ENCODE data around the gene NPLOC4.
A peak's percentile ranks its signal among the peaks of the same experiment; 100 is the strongest.

NPLOC4 gene

DNA sequence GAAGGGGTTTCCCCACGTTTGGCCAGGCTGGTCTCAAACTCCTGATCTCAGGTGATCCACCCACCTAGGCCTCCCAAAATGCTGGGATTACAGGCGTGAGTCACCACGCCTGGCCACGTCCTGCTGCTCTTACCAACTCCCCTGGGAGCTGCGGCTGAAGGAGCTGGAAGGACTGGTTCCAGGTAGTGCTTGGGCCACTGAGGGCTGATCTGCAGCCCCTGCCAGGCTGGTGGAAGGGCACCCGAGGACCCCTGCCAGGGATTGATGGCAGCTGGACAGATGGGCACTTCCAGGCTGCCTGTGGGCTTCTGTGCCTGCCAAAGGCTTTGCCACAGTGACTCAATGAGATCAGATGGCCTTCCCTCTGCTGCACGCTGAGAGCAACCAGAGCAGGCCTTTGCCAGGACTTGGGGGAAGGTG lies 27.1 kb upstream of the NPLOC4 start:
- DNase-seq (ENCODE audit: insufficient read length, low spot score) (no peak), FAIRE-seq (no peak)

DNA sequence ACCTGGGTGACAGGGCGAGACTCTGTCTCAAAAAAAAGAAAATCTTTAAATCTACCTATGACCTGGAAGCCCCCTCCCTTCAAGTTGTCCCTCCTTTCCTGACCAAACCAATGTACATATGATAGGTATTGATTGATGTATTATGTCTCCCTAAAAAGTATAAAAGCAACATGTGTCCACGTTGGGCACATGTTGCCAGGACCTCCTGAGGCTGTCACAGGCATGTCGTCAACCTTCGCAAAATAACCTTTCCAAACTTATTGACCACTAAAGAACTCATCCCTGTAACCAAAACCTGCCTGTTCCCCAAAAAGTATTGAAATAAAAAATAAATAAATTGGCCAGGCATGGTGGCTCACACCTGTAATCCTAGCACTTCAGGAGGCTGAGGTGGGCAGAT lies 25.1 kb upstream of the NPLOC4 start:
- FAIRE-seq, result no peak
- no peak for DNase-seq (ENCODE audit: insufficient read length, low spot score)

DNA sequence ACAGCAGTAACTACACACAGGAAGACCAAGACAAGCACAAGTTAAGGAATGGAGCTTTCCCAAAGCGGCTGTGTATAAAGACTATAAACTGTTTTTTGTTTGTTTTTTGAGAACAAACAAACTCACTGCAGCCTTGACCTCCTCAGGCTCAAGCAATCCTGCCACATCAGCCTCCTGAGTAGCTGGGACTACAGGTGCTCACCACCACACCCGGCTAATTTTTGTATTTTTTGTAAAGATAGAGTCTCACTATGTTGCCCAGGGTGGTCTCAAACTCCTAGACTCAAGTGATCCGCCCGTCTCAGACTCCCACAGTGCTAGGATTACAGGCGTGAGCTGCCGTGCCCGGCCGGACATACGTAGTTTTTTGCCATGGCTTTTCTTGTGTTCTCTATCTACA lies 23.5 kb upstream of the NPLOC4 start:
- DNase-seq (ENCODE audit: insufficient read length, low spot score), result no peak
- FAIRE-seq, result no peak

DNA sequence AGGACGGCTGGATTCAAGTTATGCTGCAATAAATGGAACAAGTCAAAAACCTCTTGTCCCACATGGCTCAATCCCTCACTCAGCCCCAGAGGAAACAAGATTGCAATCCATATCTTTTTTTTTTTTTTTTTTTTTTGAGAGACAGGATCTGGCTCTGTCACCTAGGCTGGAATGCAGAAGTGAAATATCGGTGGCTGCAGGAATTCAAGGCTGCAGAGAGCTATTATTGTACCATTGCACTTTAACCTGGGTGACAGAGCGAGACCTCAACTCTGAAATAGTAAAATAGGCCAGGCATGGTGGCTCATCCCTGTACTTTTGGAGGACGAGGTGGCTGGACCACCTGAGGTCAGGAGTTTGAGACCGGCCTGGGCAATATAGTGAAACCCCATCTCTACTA lies 22.1 kb upstream of the NPLOC4 start:
- no peak for DNase-seq (ENCODE audit: insufficient read length, low spot score)

DNA sequence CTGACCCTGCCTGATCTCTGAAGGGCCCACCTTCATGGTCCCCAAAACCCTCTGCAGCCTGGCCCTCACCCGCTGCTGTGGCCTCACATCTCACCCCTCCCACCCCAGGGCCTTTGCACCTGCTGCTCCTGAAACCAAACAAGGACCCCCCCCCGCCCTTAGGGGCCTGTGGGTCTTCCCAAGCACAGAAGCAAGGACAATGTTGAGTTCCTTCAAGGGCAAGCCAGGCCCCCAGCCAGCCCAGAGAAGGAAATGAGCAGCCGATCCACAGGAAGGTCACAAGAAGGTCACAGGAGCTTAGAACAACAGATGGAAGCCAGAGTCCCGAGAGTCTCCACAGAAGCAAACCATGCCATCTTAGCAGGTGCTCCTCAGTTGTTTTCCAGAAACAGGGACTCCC lies 19.9 kb upstream of the NPLOC4 start:
- FAIRE-seq, result no peak
- no peak for DNase-seq (ENCODE audit: insufficient read length, low spot score)

More for the DNA sequence above, 22.1 kb upstream of the NPLOC4 start:
- no peak for FAIRE-seq

DNA sequence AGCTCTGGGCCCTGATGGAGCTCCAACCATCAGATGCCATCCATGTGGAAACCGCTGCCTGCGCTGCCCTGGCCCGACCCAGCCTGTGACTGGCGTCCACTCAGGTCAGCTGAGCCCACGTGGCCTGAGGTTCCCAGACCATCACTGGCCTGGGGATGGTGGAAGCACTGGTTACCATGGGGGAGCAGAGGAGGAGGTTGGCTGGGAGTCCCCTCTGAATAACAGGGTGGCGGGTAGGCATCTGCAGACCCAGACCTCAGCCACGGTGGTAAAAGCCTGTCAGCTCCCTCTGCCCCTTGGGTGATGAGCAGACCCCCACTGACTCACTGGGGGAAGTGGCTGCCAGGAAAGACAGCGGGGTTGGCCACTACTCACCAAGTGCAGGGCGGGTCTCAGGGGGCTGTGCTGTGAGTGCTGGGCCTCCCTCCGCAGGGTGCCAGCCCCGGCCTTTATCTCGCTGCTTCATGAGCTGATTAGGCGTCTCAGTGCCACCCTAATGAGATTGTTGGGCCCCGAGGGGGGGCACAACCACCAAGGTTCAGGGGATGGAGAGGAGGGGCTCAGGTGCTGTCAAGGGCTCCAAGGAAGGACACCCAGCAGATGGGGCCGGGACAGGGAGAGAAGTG lies 19.3 kb upstream of the NPLOC4 start, which contains the start of gene PDE6G:
Gene PDE6G, minus strand, starts transcription at position 425 of the 626 bp plus-strand sequence. CDS start 3,237 bp downstream, outside the sequence.
- FAIRE-seq (no peak), DNase-seq (ENCODE audit: insufficient read length, low spot score) (no peak)

DNA sequence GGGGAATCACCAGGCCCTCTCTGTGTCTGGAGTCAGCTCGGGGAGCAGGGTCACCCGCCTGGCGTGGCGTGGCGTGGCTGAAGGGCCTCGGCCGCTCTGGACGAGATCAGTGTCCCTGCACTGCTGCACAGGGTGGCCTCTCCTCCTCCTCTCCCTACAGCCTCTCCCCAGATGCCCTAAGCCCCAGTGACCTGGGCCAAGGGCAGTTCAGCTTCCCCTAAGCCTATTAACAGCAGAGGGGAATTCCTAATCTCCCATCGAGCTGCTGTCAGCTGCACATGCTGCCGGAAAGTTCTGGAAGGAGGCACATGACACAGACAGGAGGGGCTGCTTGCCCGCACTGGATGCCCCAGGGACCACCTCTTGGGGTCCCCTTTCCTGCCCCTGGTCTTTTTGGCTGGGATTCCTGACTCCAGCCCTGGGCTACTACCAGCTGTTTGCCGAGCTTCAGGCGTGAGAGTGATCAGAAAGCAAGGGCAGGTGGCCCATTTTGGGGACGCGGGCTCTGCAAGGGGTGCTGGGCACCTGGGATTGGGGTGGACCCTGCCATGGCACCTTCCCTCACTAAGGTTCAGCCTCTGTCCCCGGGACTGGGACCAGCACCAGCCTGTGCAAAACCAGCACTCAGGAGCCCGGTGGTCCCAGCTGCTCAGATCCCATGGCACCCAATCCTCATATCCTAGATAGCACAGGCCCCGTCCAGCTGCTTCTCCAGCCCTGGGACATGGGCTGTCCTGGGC lies 18.6 kb upstream of the NPLOC4 start:
- no peak for FAIRE-seq
- no peak for DNase-seq (ENCODE audit: insufficient read length, low spot score)

DNA sequence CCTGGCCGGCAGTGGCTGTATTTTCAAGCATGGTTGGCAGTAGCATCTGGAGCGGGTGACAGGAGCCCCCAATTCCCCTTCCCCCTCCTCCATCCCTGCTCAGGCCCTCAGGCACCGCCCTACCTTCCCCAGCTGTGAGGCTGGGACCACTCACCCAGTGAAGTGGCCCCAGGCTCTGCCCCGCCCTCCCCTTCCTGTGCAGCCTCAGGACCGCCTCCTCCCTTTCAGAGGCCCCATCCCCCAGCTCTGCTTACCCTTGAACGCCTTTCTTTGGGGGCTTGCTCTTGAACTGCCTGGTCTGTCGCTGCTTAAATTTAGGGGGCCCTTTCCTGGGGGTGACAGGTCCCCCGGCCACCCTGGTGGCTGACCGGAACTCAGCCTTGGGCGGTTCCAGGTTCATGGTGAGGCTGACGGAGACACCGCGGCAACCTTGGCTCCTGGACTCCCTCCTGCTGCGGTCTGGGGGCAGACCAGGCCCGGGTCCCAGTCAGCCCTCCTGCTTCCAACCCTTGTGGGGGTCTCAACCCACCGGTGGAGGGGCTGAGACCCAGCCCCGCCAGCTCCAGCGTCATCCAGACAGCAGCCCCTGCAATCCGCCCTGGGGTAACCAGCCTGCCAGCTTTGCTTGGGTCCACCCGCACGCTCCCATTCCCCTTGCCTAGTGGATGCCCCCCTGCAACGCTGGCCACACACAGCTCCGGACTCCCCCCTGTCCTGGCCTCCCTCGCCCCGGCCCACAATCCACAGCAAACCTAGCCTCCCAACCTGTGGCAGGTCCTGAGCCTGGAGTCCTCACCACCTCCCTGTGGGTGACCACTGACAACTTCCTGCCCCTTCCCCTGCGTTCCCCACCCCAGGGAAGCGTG lies 16.2 kb upstream of the NPLOC4 start:
- DNase-seq (ENCODE audit: insufficient read length, low spot score) (no peak), FAIRE-seq (no peak)

DNA sequence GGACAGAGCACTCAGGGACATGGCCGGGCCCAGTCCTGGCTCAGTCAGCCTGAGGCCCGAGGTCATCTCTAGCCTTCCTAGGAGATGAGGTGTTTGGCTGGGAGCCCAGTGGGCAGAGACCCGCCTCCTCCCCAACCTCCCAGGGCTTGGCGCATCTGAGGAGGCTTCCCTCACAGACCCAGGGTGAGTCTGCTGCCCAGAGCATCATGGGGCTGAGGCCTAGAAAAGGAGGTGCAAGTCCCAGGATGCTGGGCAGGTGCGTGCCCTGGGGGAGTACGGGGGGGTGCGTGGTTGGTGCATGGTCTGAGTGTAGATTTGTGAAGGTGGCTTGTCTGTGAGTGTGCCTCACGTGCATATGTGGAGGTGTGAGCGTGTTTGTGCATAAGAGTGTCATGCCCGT lies 14.8 kb upstream of the NPLOC4 start:
- peak; percentile 54 for FAIRE-seq
- DNase-seq (ENCODE audit: insufficient read length, low spot score), result peak; percentile 91

DNA sequence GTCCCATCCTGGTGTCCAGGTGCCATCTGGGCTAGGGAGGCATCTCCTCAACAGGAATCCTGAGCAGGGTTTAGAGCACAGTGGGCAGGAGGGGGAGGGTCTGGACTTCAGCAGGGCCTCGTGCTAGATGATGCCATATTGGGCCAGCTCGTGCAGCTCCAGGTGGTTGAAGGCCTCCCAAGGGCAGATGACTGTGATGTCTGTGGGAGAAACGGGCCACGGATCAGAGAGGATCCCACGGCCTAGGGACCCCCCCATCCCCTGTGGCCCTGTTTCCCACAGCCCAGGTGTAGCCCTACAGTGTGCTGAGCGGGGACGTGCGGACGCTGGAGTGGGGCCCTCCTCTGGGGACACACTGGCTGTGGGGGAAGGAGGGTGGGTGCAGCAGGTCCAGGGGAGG lies 14.0 kb upstream of the NPLOC4 start:
- FAIRE-seq (no peak), DNase-seq (ENCODE audit: insufficient read length, low spot score) (no peak)

DNA sequence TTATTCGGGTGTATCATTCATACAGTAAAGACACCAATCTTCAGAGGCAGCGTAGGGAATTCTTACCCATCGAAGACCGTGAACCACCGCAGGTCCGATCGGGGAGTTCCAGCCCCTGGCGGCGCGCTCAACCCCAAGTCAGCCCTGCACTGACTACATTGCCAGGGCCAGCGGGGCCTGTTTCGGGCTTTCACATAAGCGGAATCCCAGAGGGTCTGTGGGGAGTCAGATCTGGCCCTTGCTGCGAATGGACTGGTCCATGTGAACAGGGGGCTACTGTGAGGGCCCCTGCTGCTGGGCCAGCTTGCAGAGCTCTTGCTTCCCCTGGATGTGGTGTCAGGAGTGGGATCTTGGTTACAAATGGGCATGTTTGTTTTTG lies 11.8 kb upstream of the NPLOC4 start:
- FAIRE-seq (no peak), DNase-seq (ENCODE audit: insufficient read length, low spot score) (no peak)

DNA sequence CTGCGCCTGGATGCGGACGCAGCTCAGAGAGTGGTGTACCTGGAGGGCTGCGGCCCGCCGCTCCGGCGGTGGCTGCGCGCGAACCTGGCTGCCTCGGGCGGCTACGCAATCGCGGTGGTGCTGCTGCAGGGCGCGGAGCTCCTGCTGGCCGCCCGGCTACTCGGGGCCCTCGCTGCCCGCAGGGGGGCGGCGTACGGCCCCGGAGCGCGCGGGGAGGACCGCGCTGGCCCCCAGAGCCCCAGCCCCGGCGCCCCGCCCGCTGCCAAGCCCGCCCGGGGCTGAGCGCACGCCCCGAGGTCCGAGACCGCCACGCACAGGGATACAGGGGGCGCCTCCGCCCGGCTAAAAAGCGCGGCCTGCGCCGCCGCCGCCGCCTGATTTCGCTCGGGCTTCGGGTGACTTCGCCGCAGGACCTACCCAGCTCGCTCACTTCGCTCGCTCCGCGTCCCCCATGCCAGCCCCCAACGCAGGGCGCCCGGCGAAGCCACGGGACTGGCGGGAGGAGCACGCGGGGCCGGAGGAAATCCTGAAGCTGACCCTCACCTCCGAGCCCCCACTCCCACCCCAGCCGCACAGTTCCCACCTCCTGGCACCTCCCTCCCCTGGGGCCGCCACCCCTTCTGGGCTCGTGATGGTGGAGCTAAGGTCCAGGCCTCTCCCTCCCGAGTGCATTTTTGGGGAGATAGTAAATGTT lies 11.2 kb upstream of the NPLOC4 start:
- no peak for FAIRE-seq
- no peak for DNase-seq (ENCODE audit: insufficient read length, low spot score)

DNA sequence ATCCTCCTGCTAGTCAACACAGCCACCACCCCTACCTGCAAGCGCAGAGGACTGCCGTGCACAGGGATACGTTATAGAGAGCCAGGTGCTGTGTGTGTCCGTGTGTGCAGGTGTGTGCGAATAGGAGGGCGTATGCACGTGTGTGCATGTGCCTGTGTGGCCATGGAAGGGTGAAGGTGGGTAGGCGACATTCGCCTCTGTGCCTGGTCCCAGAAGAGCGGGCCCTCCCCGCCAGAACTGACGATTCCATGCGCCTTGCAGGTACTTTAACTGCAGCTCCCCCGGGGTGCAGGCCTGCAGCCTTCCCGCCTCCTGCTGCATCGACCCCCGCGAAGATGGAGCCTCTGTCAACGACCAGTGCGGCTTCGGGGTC lies 10.7 kb upstream of the NPLOC4 start:
- DNase-seq (ENCODE audit: insufficient read length, low spot score) (no peak), FAIRE-seq (no peak)

DNA sequence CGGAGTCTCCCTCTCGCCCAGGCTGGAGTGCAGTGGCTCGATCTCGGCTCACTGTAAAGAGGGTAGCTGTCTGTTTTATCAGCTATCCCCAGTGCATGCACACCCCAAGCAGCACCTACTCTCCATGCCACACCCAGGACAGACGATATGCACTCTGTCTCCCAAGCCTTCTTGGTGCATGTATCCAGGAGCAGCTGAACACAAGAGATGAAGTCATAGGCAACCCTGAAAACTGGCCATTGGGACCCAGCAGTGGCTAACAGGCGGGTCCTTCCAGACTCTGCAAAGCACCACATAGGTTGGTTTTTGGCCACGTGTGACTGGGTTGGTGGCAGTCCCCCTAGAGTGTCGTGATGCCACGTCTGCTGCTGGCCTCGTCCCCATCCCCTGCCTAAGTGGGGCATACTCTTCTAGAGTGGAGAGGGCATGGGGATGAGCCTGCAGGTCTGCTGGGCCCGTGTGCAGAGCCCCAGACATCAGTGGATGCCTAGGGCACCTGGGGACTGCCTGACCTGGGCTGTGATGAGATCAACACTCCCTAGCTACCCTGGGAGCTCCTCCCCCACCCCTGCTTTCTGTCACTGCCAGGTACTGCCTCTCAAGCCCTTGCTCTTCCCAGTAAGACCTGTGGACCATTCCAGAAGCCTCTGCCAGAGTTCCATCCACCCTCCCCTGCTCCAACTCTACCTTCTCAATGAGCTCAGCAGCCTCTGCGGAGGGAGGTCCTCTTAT lies 10.1 kb upstream of the NPLOC4 start:
- FAIRE-seq, result no peak
- no peak for DNase-seq (ENCODE audit: insufficient read length, low spot score)

DNA sequence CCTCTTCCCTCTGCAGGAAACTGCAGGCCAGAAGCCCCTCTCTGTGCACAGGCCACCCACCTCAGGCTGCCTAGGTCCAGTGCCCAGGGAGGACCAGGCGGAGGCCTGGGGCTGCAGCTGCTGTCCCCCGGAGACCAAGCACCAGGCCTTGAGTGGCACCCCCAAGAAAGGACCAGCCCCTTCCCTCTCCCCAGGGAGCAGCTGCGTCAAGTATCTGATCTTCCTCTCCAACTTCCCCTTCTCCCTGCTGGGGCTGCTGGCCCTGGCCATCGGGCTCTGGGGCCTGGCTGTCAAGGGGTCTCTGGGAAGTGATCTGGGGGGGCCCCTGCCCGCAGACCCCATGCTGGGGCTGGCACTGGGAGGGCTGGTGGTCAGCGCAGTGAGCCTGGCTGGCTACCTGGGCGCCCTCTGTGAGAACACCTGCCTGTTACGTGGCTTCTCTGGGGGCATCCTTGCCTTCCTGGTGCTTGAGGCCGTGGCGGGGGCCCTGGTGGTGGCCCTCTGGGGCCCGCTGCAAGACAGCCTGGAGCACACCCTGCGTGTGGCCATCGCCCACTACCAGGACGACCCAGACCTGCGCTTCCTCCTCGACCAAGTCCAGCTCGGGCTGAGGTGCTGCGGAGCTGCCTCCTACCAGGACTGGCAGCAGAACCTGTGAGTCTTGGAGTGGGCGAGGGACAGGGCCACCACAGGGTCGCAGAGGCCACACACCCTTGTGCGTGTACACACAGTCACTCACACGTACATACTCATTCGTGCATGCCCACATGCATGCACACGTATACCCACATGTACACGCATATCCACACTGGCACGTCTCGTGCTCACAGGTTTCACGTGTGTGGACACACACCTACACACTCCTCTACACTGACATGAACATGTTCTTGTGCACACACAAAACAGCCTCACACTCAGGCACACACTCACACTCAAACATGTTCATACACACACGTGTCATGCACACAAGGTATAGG lies 8.4 kb upstream of the NPLOC4 start:
- DNase-seq (ENCODE audit: insufficient read length, low spot score) (no peak), FAIRE-seq (peak; percentile 83)

DNA sequence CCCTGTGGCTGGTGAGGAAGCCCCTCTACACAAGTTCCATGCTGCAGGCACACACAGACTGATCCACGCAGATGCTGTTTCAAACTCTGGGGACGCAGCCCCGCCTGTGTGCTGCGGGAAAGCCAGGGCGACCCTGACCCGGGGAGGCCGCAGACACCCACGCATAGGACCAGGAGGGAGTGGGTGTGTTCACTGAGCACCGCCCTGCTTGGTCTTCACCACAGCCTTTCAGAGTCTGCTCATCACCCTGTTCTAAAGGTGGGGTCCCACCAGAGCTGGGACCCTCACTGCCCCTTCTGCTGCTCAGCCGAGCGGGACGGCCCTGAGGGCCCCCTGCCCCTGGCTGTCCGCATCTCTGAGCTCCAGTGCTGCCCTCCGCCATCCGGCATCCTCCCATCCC lies 7.6 kb upstream of the NPLOC4 start:
- no peak for DNase-seq (ENCODE audit: insufficient read length, low spot score)
- no peak for FAIRE-seq

DNA sequence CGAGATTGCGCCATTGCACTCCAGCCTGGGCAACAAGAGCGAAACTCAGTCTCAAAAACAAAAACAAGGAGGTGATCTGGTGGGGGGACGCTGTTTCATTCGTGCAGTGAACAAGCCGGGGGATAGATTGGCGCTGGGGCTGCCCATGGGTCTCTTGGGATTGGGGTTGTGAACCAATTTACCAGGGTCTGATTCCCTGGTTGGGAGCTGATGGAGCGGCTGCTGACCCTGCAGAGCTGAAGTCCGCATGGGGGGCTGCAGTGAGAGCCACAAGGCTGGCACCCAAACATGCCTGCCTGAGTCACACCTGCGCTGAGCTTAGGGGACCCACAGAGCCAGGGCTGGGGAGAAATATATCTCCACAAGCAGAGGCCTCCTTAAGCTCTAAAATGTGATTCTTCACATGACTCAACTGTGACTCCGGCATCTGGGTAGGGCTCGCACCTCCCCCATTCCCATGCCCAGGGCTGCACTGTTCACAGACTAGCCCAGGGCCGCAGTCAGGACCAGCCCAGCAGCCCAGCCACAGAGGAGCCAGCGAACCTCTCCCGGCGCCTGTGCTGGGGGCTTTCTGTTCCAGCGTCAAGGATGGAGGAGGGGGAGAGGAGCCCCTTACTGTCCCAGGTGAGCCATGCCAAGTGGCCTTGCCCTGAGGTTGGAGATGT lies 5.0 kb upstream of the NPLOC4 start:
- FAIRE-seq (no peak), DNase-seq (ENCODE audit: insufficient read length, low spot score) (peak; percentile 80)

DNA sequence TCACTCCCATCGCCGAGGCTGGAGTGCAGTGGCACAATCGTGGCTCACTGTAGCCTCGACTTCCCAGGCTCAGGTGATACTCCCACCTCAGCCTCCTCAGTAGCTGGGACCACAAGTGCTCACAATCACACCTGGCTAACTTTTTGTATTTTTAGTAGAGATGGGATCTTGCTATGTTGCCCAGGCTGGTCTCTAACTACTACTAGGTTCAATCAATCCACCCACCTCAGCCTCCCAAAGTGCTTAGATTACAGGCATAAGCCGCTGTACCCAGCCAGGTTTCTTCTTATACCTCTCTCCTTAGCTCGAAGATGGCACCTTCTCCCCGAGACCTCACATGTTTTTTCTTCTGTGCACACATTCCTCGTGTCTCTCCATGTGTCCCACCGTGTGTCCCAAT lies 3.1 kb upstream of the NPLOC4 start:
- no peak for DNase-seq (ENCODE audit: insufficient read length, low spot score)
- FAIRE-seq, result no peak

DNA sequence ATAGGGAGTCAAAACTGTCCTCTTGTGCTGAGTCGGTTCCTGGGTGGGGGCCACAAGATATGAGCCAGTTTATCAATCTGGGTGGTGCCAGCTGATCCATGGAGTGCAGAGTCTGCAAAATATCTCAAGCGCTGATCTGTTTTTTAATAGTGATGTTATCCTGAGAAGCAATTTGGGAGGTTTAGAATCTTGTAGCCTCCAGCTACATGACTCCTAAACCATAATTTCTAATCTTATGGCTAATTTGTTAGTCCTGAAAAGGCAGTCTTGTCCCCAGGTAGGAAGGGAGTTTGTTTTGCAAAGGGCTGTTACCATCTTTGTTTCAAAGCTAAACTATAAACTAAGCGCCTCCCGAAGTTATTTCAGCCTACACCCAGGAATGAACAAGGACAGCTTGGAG lies 1.8 kb upstream of the NPLOC4 start:
- FAIRE-seq (no peak), DNase-seq (ENCODE audit: insufficient read length, low spot score) (no peak)

Data from HTR-8/SVneo (cell line).